GM21367 (cell line): ENCODE results near the gene GPR161.

Experiments
- ATAC-seq: cut with Tn5 transposase; IDR thresholded peaks from one replicate; pipeline ENCODE4 v1.9.1; 2021; ENCODE audit not compliant: unreplicated experiment

Gene GPR161

DNA sequence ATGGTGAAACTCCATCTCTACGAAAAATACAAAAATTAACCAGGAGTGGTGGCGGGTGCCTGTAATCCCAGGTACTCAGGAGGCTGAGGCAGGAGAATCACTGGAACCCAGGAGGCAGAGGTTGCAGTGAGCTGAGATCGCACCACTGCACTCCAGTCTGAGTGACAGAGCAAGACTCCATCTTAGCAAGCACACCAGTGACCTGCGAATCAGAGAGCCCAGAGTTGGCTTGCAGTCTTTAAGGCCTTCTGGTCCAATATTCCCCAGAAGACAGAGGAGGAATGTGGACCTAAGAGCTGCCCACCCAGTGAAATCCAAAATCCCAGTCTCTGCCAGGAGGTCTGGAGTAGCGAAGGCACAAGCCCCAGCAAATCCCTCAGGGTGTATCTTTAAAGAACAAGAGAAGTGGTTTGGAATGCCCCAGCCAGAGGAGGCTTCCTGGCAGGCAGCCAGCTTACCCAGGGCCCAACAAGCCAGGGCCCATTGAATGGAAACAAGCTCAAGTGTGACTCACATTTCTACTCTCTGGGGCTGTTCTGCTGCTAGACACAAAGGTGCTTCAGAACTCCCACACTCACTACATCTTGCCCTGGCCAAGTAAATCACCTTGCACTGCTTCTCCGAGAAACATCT lies 23.9 kb downstream of the GPR161 start:
- ATAC-seq: no peak

DNA sequence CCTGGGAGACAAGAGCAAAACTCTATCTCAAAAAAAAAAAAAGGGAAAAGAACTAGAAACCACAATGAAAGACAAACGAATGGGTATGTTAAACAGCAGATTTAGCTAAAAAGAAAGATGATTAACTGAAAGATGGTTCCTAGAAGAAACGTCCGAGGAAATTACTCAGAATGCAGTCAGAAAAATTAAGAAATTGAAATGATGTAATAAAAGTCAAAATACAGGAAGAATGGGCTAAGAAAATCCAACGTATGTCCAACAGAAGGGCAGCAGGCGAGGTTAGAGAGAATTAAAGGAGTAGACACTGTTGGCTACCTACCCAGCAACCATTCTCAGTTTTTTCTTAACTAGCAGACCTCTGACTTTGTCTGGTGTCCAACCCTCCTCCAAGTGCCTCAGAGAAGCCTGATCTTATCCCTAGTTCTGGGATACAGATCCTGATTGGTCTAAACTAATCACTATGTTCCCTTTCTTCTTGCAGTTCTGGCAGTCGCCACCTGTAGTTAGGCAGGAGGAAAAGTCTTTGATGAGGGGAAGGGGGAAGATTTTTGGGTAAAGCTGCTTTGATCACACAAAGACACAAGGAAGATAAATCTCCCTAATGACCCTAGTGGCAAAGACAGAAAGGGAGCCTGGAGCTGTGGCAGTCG lies 25.7 kb downstream of the GPR161 start:
- no peak for ATAC-seq

DNA sequence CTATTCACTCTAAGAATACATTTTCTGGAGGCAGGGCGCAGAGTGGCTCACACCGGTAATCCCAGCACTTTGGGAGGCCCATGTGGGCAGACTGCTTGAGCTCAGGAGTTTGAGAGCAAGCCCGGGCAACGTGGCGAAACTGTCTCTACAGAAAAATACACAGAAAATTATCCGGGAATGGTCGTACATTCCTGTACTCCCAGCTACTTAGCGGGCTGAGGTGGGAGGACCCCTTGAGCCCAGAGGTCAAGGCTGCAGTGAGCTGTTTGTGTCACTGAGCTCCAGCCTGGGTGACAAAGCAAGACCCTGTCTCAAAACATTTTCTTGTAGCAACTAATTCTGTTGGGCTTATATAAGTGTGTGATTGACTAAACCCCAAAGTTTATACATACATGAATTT lies 30.5 kb downstream of the GPR161 start:
- no peak for ATAC-seq

DNA sequence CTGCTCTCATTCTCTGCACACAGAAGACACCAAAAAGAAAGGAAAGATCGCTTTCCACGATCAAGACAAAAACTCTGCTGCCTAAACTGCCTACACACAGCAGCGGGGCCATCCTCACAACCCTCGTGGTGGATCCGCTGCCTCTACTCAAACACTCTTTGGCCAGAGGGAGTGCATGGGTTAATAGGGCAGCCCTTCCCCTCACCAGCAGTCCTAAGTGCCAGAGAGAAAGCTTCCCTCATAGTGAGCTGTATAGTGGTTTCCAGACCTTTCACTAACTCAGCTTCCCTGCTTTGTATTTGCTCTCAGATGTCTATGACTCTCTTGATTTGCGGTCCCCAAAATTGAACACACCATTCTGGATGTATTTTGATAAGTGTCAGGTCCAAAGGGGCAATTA lies 30.9 kb downstream of the GPR161 start:
- ATAC-seq: no peak

DNA sequence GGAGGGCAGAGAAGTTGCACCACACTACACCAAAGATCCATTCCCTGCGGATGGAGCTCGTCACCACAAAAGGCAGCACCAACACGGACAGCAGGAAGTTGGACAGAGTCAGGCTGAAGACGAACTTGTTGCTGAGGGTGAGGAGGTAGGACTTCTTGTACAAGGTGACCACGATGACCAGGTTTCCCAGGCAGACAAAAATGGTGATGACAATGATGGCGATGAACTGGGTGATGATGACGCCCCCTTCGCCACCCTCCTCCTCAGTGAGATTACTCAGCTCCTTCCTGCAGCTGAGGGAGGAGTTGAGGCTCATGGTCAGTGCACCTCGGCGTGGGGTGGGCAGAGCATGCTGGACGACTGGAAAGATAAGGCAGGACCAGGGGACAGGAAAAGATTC lies 32.2 kb downstream of the GPR161 start:
- no peak for ATAC-seq

DNA sequence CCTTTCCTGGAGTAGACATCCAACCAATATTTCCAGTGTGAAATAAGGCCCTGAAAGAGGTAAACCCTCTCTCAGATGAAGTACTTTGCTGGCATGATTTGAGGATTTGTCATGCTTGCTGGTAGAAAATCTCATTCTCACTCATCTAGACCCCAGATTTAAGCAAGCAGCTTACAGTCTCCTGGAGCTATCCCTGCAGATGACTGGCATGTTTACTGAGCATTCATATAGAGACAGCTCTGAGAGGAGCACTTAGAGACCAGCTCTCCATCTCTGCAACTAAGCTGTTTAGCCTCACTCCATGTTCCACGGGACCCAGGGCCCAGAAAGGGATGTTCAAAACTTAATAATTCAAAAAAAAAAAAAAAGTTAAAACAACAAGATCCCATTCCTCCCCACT lies 34.2 kb downstream of the GPR161 start:
- ATAC-seq: no peak

DNA sequence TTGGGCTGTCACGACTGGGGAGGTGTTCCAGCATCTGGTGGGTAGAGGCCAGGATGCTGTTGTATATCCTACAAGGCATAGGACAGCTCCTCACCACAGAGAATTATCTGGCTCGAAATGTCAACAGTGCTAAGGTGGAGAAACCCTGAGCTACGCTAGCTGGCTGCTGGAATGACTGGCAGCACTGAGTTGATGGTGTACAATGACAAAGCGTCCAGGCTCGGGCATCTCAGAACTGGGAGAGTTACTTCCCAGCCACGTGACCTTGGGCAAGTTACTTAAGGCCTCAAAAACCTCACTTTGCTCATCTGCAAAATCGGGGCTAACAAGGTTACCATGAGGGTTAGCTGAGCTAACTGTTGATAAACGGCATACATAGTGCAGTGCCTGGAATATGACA lies 35.4 kb downstream of the GPR161 start:
- no peak for ATAC-seq

DNA sequence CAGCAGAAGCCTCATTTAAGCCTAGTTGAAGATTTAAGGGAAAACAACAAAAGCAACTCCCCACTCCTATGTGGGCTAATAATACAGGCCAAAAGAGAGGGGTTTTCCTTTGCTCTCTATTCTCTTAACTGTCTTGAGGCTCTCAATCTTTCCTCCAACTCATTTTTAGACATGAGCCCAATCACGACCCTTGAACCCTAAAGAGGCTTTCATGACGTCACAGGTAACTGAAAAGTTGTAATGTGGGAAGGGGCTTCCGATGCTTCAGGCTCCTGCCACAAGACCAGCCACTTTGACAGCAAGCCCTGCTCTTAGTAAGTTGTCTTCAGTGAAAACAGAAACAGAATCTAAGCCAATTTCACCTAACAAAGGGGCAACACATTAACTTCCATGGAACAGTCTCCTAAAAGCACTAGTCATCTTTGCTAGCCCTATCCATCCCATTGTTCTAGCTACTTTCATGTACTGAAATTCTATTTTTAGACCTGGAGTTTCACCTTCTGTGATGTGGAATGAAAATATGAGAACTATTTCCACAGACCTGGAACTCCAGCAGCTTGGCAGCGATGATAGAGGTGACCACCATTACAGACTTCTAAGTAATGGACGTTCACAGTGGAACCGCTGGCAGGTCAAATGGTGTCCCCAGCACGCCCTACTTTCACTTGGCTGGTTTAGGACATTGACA lies 36.3 kb downstream of the GPR161 start:
- no peak for ATAC-seq

DNA sequence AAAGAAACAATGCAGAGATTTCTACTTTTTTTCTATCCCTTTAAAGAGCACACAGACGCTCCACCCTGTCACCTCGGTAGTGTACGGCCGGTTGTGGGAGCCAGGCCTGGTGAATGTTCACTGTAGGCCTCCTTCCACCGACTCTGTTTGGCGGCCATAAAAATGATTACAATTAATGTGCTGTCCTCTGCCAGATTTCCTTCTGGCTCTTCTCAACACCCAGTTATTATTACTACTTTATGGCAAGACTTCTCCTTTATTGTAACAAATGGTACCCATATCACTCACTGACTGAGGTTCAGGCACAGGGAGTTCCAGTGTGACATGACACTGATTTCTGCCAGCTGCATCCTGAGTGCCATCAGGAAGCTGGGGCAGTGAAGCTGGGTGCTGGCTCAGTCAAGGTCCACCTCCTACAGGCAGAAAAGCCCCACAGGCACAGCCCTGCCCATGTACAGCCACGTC lies 37.4 kb downstream of the GPR161 start:
- no peak for ATAC-seq

DNA sequence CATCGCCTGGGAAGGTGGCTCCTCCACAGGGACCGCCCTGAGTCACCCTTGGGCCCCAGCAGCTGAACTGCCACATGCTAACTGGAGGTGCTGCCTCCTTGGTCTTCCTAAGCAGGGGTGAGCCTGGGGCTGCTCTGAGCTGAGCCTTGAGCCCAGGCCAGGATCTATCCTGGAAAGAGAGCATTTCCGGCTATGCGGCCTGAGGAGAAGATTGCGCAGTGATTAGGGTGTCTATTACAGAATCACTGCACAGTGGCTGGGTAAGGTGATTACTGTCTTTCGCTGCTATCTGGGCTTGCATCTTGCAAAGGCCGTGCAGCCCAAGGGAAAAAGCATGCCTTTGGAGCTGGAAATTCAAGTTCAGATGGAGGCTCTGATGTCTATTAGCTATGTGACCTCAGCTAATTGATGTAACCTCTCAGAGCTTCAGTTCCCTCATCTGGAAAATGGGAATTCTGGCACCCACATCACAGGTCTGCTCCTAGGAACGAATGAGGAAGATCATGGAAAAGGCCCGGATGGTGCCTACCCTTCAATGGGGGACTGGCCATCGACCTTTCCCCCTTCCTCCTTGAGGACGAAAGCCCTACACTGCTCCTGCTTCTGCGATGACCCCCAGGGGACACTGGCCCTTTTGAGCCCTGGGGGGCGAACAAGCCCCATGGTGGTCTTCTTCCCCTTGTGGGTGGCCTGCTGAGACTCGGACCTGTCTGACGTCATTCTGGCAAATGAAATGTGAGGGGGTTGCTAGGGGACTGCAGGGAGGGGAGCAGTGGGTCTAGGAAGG lies 38.0 kb downstream of the GPR161 start:
- ATAC-seq: no peak

DNA sequence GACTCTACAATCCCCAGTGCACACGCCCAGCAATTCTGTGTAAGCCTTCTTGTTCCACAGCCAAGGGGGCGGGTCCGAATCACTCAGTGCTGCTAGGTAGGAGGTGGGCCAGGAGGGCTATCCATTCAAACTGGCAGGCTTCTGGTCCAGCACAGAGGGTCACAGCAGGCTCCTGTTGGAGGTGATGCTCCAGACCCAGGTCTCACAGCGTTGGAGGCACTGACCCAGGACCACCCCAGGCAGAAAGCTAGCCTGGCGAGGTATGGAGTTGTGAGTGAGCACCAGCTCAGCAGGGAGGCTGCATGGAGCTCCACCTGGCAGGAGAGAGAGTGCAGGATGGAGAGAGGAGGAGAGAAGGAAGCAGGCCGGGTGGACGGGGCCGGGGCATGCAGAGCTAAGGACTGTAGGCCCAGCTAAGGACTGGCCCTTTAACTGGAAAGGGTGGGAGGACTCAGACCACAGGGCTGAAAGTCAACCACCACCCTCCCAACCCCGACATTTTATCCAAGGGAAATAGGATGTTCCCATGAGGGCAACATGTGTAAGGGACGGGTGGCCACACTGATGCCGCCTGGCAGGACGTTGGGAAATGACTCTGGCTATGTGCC lies 38.7 kb downstream of the GPR161 start:
- ATAC-seq: no peak

DNA sequence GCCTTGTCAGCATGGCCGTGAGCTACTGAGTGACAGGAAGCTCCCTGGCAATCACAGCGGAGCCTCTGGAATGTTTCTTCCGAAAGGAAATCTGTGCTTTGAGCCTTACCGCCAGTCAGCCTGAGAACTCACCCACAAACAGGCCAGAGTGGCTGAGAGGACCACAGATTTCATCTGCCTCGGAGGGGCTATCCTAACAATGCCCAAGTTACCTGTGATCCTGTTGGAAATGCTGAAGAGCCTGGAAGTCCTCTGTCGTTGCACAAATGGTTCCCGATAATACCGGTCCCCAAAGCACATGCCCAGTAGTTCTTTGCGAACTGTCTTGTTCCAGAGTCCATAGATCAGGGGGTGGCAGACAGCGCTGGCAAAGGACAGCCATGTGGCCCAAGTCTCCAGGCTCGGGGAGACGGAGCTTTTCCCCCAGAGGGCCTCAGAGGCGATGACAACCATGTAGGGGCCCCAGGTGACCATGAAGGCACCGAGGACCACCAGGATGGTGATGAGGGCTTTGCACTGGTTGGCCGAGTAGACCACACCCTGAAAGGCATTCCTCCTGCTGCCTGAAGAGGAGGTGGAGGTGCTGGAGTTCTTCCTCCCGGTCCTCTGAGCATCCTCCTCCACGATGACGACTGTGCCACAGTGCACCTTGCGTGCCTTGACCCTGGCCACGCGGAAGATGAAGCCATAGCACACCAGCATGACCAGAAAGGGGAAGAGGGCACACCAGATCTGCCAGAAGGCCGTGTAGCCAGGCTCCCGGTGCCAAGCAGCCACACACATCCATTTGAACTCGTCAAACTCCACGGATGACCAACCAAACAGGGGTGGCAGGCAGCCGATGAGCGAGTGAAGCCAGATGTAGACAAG lies 40.2 kb downstream of the GPR161 start:
- ATAC-seq: no peak

DNA sequence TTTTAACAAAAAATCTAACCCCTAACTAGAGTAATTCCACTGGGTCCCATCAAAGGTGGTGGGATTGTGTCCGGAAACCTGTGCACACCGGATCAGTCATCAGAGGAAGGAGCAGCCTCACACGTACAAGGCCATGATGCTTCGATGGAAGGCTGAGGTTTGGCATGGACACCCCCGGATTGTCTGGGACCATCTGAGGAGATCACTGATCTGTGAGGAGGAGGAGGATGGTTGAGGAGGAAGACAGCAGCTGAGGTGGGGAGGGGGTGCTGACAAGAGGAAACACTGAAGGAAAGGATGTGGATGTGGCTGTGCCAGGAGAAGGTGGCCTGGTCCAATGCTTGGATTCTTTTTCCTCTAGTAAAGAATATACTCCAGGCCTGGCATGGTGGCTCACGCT lies 41.3 kb downstream of the GPR161 start:
- ATAC-seq: no peak

DNA sequence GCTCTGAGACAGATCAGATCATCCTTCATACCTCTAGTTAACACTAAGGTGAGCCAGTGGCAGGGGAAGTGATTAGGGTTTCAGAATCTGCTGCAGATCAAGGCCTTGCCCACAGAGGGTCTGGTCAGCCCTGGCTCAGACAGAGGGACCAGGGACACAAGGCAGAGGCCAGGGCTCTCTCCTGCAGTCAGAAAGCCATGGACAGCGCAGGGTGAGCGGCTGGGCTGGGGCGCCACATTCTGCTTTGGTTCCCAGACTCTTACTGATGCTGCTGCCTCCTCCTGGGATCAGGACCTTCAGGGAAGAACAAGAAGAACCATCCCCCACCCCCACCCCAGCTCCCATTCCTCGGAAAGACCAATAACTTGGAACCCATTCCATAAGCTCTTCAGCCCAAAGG lies 43.1 kb downstream of the GPR161 start:
- ATAC-seq: no peak

DNA sequence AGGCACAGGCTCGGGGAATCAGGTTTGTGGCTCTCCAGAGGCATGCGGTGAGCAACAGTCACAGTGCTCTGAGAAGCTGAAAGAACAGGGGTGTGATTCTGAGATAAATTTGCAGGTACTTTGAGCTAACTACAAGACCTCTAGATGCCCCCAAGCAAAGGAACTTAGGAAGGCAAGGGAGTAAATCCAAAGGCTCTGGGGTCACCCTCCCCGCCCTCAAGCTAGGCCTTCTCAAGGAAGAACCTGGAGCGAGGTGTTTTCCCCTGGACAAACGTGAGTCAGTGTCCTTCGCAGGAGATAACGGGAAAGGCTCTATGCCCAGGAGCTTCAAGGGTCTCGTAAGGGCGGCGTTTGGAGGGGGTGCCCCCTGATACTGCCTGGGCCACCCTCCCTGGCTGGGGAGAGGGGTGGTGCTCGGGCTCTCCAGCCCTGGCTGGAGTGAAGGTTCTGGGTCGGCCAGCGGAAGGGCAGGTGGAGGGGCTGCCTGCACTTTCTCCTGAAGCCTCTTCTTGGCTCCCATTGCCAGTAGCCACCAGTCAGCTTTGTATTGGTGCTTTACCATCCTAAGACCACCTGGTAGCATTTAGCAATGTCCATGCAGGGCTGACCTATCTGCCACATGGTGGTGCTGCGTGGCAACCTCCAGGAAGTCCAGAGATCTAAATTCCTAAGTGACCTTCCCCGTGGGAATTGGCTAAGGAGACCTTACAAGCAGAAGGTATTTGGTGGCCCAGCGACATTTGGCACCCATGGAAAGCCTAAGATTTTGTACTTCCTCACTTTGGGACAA lies 44.0 kb downstream of the GPR161 start:
- ATAC-seq: no peak

DNA sequence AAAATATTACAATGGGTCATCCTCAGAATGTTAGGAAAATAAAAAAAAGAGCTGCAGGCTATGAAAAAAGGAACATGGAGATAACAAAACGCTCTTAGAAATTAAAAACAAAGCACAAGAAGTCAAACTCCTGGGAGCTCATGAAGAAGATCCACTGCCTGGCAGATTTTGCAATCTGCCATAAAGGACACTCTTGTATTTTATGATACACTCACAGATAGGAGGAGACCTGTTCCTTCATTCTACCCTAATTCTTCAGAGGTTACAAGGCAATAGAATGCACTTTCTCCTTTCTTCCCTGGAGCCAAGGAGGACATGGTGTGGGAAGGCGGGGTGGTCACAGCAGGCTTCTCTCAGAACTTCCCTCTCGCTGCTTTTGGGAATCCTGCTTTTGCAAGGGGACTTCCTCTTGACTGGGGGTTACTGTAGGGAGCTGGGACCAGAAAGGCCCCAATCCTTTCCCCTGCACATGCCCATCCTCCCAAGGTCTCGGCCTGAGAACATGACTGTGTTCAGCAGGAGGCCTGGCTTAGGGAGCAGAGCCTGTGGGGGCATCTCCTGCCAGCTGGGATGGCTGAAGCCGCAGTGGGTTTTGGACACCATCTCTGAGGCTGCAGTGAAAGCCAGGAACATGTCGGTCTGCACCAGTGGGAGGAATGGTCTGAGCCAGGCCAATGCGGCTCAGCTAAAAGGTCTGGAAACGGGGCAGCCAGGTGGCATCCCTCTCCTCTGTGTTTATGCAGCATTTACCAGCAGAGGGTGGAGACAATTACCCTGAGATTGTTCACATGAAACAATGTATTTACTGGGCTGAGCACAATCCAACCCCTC lies 44.8 kb downstream of the GPR161 start:
- ATAC-seq: no peak

DNA sequence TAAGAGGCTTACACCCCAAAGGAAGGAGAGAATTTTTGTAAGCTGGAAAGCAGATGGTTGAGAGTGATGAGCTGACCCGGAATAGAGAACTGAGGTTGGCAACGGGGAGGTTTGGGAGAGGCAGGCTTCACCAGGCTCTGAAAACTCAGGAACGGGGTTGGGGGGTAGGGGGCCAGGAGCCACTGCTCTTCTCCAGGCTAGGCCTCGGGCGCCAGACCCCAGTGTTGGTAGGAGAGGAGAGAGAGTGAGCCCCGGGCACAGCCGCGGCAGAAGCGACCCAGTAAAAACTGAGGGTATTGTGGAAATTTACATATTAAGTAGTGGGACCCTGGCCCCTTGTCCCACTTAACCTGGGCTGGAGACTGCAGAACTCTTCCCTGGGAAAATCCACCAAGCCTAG lies 45.7 kb downstream of the GPR161 start:
- no peak for ATAC-seq

DNA sequence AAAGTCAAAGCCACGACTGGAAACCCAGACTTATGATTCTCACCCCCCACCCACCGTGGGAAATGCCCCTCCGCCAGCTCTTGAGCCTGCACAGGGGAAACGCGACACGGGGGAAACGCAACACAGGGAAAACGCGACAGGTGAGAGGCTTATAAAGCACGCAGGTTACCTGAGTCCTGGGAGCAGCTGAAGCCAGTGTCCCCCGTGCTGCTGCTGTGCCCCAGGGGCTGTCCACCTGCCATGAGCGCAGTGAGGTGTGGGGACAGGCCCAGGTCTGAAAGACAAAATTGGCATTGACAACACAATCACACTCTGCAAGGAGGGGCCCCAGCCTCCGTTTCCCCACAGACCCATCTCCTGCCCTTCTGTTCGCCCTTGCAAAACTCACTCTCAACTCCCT lies 46.3 kb downstream of the GPR161 start:
- no peak for ATAC-seq

DNA sequence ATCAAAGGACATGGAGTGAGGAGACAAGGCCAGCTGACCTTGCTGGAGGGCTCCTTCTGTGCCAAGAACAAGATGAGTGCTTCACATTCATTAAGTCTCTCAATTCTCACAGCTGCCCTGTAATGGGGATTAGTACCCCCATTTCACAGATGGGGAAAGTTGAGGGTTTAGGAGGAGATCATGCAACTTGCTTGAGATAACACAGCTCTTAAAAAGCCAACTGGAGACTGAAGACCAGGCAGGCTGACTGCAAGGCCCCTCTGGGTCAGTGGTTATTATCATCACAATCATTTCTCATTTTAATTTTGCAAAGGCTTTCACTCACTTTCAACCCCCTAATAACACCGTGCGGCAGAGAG lies 46.8 kb downstream of the GPR161 start:
- ATAC-seq: no peak
